ENCODE measurements around the gene DUOX1.
A peak's percentile ranks its signal among the peaks of the same experiment; 100 is the strongest.

DUOX1 gene

GRCh38 chr15:45118131-45118588, 11.6 kb upstream of the DUOX1 start:
- no peak overlapping the region for H3K4me3 ChIP-seq (ENCODE audit: low read depth, low read length)
- TF ChIP-seq CTCF (IDR thresholded peaks at IDR 0.05; ENCODE audit: low read depth, low read length): peak; percentile 100

- no peak overlapping the region for H3K4me3 ChIP-seq (ENCODE audit: low read depth, low read length)
- no peak for TF ChIP-seq CTCF (IDR thresholded peaks at IDR 0.05; ENCODE audit: low read depth, low read length)
Measured at GRCh38 chr15:45118996-45119395, 10.8 kb upstream of the DUOX1 start.

GRCh38 chr15:45120081-45120972, 9.5 kb upstream of the DUOX1 start:
- no peak for TF ChIP-seq CTCF (IDR thresholded peaks at IDR 0.05; ENCODE audit: low read depth, low read length)

GRCh38 chr15:45121020-45121419, 8.8 kb upstream of the DUOX1 start:
- no peak for TF ChIP-seq CTCF (IDR thresholded peaks at IDR 0.05; ENCODE audit: low read depth, low read length)
- no peak overlapping the region for H3K4me3 ChIP-seq (ENCODE audit: low read depth, low read length)

More at GRCh38 chr15:45120081-45120972, 9.5 kb upstream of the DUOX1 start:
- no peak overlapping the region for H3K4me3 ChIP-seq (ENCODE audit: low read depth, low read length)

- H3K4me3 ChIP-seq (ENCODE audit: low read depth, low read length): no peak overlapping the region
- TF ChIP-seq CTCF (IDR thresholded peaks at IDR 0.05; ENCODE audit: low read depth, low read length): no peak
Measured at GRCh38 chr15:45121706-45122417, 7.9 kb upstream of the DUOX1 start.

- H3K4me3 ChIP-seq (ENCODE audit: low read depth, low read length): no peak overlapping the region
- TF ChIP-seq CTCF (IDR thresholded peaks at IDR 0.05; ENCODE audit: low read depth, low read length): no peak
Measured at GRCh38 chr15:45122719-45123118, 7.1 kb upstream of the DUOX1 start.

- no peak overlapping the region for H3K4me3 ChIP-seq (ENCODE audit: low read depth, low read length)
Measured at GRCh38 chr15:45123397-45123796, 6.4 kb upstream of the DUOX1 start.

More at GRCh38 chr15:45123397-45123796, 6.4 kb upstream of the DUOX1 start:
- no peak for TF ChIP-seq CTCF (IDR thresholded peaks at IDR 0.05; ENCODE audit: low read depth, low read length)

All from WI38 (cell line).